ENCODE measurements around the gene DEPP1. TPM values are rescaled to one million over a fixed set of nuclear protein-coding genes. Genes with fewer than 3 reads are reported as not detected.

DEPP1 gene
- total RNA-seq, 1 donor from 2014 or later: 11.1 TPM

DNA sequence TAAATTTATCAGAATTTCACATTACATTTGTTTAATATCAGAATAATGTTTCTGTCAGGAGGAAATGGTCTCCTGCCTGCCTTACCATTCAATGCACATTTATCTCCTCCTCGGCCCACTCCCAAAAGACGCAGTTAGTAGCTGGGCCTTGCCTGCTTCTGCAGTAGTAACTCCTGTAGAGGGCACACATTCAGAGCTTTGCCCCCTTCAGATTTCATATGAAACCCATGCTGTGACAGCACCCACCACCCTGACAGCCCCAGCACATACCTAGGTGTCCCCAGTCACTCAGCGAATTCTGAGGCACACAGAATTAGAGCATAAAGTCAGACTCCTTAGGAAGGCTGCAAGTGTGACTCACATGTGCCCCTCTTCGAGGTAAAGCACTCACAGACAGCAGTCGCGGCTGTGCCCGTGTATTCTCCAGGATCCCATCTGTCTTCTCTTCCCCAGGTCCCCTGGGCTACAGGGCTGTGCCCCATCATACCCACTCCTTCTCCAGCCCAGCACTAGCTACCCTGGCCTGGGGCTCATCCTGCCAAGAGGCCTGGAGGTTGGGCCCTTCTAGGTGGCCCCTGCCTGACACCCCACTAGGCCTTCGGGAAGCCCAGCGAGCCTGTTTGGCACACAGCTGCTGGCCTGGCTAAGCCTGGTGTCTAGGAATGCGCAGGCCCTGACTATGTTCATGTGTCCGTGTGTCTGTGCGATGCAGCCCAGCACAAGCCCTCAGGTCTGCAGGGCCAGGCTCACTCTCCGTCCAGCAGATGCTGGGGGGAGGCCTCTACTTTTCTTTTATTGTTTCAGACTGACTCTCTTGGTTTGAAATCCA, 4.7 kb upstream of the DEPP1 start:
- Mint-ChIP-seq H3K4me3 (no peak overlapping the region), H3K9me3 (no peaks in the 10 kb centered on the region), H3K36me3 (no peaks in the 10 kb centered on the region), H3K27me3 (ENCODE audit: low read depth) (no peaks in the 10 kb centered on the region), H3K27ac (peak overlapping the region; percentile 59), H3K4me1 (peaks cover 48% of the 10 kb centered on the region)
- DNase-seq (ENCODE audit: low spot score in 2 of 2, unreplicated experiment in 2 of 2): no peak
- no peak for TF ChIP-seq CTCF (IDR thresholded peaks at IDR 0.05; ENCODE audit: unreplicated experiment)

GRCh38 chr10:44982496-44982895, 3.9 kb upstream of the DEPP1 start:
- no peak for DNase-seq (ENCODE audit: low spot score in 2 of 2, unreplicated experiment in 2 of 2)
- Mint-ChIP-seq H3K36me3 (no peaks in the 10 kb centered on the region), H3K27ac (no peak overlapping the region), H3K27me3 (ENCODE audit: low read depth) (no peaks in the 10 kb centered on the region), H3K4me1 (peaks cover 53% of the 10 kb centered on the region), H3K4me3 (no peak overlapping the region), H3K9me3 (no peaks in the 10 kb centered on the region)
- no peak for TF ChIP-seq CTCF (IDR thresholded peaks at IDR 0.05; ENCODE audit: unreplicated experiment)

DNA sequence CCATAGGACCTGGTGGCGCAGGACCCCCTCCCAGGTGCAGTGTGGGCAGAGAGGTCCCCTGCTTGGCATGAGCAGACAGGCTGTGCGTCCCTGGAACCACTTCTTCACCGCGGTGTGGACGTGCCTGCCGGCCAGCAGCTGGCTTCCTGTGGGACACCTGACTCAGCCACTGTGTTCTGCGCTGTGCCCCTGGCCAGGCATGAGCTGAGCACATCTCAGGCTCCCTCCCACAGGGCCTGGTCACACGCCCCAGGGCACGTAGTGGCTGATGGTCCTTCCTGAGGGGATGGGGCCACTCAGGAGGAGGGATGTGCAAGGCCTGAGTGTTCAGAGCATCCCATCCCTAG, 3.5 kb upstream of the DEPP1 start:
- H3K36me3 Mint-ChIP-seq: no peaks in the 10 kb centered on the region
- DNase-seq (ENCODE audit: low spot score in 2 of 2, unreplicated experiment in 2 of 2): no peak
- H3K27me3 Mint-ChIP-seq (ENCODE audit: low read depth): no peaks in the 10 kb centered on the region
- H3K4me3 Mint-ChIP-seq: no peak overlapping the region
- no peaks in the 10 kb centered on the region for H3K9me3 Mint-ChIP-seq
- H3K27ac Mint-ChIP-seq: no peak overlapping the region
- no peak for TF ChIP-seq CTCF (IDR thresholded peaks at IDR 0.05; ENCODE audit: unreplicated experiment)
- H3K4me1 Mint-ChIP-seq: peaks cover 57% of the 10 kb centered on the region

- H3K27ac Mint-ChIP-seq: peak overlapping the region; percentile 84
- no peak overlapping the region for H3K4me3 Mint-ChIP-seq
- no peaks in the 10 kb centered on the region for H3K27me3 Mint-ChIP-seq (ENCODE audit: low read depth)
- no peaks in the 10 kb centered on the region for H3K9me3 Mint-ChIP-seq
- no peaks in the 10 kb centered on the region for H3K36me3 Mint-ChIP-seq
- peaks cover 58% of the 10 kb centered on the region for H3K4me1 Mint-ChIP-seq
- TF ChIP-seq CTCF (IDR thresholded peaks at IDR 0.05; ENCODE audit: unreplicated experiment): no peak
- DNase-seq (ENCODE audit: low spot score in 2 of 2, unreplicated experiment in 2 of 2): no peak
These were observed 2.8 kb upstream of the DEPP1 start for GRCh38 chr10:44981172-44982113.

GRCh38 chr10:44980309-44981171, 1.9 kb upstream of the DEPP1 start:
- TF ChIP-seq CTCF (IDR thresholded peaks at IDR 0.05; ENCODE audit: unreplicated experiment): no peak
- Mint-ChIP-seq H3K4me1 (peaks cover 60% of the 10 kb centered on the region), H3K27ac (peak overlapping the region; percentile 84), H3K9me3 (no peaks in the 10 kb centered on the region), H3K4me3 (no peak overlapping the region), H3K36me3 (no peaks in the 10 kb centered on the region), H3K27me3 (ENCODE audit: low read depth) (no peaks in the 10 kb centered on the region)
- DNase-seq (ENCODE audit: low spot score in 2 of 2, unreplicated experiment in 2 of 2): no peak
